SK-N-SH (cell line): ENCODE measurements around the gene WDR3. TPM values are rescaled to one million over a fixed set of nuclear protein-coding genes. Genes with fewer than 3 reads are reported as not detected.

Experiments
- CTCF ChIA-PET: fragments of 300-600, 350-600 bp; formaldehyde crosslinking; extraction: SDS; loops from one replicate; lab custom pipeline; 2021; lab: Yijun Ruan, JAX
- POLR2A ChIA-PET: fragments of 350-600 bp; sonication (Branson Sonifier 250); formaldehyde crosslinking; extraction: SDS; loops from one replicate; lab custom pipeline; 2020; ENCODE audit warnings: antibody characterized with exemption, inconsistent platforms; lab: Yijun Ruan, JAX
- DNase-seq: peaks from one replicate; pipeline ENCODE4 v3.0.0; 2012
- H2AFZ ChIP-seq: fragments of 200-600 bp; sonication (generic); 2 replicates; pipeline ENCODE4 v1.8.1; 2016; ENCODE audit warnings: antibody characterized with exemption, mild to moderate bottlenecking, low read depth
- H3F3A ChIP-seq: fragments of 200-600 bp; sonication (generic); replicated peaks from 2 replicates; pipeline ENCODE3; 2016; ENCODE audit warnings: antibody characterized with exemption, mild to moderate bottlenecking; ENCODE audit not compliant: insufficient read depth
- H3K27ac ChIP-seq, 2 experiments: fragments of 200-500 bp in 1 of 2; fragments of 200-600 bp in 1 of 2; sonication (Bioruptor generic) in 1 of 2; sonication (generic), shearing (Covaris generic) in 1 of 2; 2 replicates each; pipeline versions ENCODE4 v1.5.1 to v1.6.1; 2014 to 2016; ENCODE audit warnings: low read depth in 2 of 2, inconsistent platforms in 1 of 2, low read length in 1 of 2, mild to moderate bottlenecking in 1 of 2, mixed read lengths in 1 of 2
- H3K27me3 ChIP-seq: fragments of 200-600 bp; sonication (generic), shearing (Covaris generic); 2 replicates; pipeline ENCODE4 v1.6.1; 2016; ENCODE audit warnings: mixed run types; ENCODE audit not compliant: insufficient read depth
- H3K36me3 ChIP-seq, 2 experiments: fragments of 200-500 bp in 1 of 2; fragments of 200-600 bp in 1 of 2; sonication (Bioruptor generic) in 1 of 2; sonication (generic) in 1 of 2; replicated peaks in 1 of 2; 2 replicates each; pipeline versions ENCODE3 to v1.5.1; 2014 to 2016; ENCODE audit warnings: low read length in 1 of 2, mild to moderate bottlenecking in 1 of 2; ENCODE audit not compliant: insufficient read depth in 2 of 2, control insufficient read depth in 1 of 2
- H3K4me1 ChIP-seq, 2 experiments: fragments of 200-500 bp in 1 of 2; fragments of 200-600 bp in 1 of 2; sonication (Bioruptor generic) in 1 of 2; sonication (generic), shearing (Covaris generic) in 1 of 2; 2 replicates each; pipeline versions ENCODE4 v1.5.1 to v1.6.1; 2014 to 2016; ENCODE audit warnings: low read depth in 1 of 2, low read length in 1 of 2, mixed run types in 1 of 2; ENCODE audit not compliant: insufficient read depth in 2 of 2, control insufficient read depth in 1 of 2
- H3K4me2 ChIP-seq: fragments of 200-600 bp; sonication (generic), shearing (Covaris generic); 2 replicates; pipeline ENCODE4 v1.6.1; 2017; ENCODE audit warnings: mixed run types
- H3K4me3 ChIP-seq, 2 experiments: fragments of 200-500 bp in 1 of 2; fragments of 200-600 bp in 1 of 2; sonication (Bioruptor generic) in 1 of 2; sonication (generic), shearing (Covaris generic) in 1 of 2; 2 replicates each; pipeline versions ENCODE4 v1.5.1 to v1.8.1; 2014 to 2016; ENCODE audit warnings: low read depth in 2 of 2, inconsistent platforms in 1 of 2, low read length in 1 of 2, mild to moderate bottlenecking in 1 of 2, mixed read lengths in 1 of 2, moderate library complexity in 1 of 2
- H3K79me2 ChIP-seq: fragments of 200-600 bp; sonication (generic); 2 replicates; pipeline ENCODE4 v1.8.1; 2017; ENCODE audit warnings: mild to moderate bottlenecking; ENCODE audit not compliant: insufficient read depth
- H3K9ac ChIP-seq: fragments of 200-600 bp; sonication (generic); 2 replicates; pipeline ENCODE4 v1.6.1; 2017; ENCODE audit warnings: mixed run types
- H3K9me2 ChIP-seq: fragments of 200-600 bp; sonication (generic); 2 replicates; pipeline ENCODE4 v1.6.1; 2017; ENCODE audit warnings: mixed run types
- H3K9me3 ChIP-seq: fragments of 200-600 bp; sonication (generic); 2 replicates; pipeline ENCODE4 v1.6.1; 2017; ENCODE audit warnings: mixed run types, mild to moderate bottlenecking, moderate library complexity
- H4K20me1 ChIP-seq: fragments of 200-600 bp; sonication (generic); 2 replicates; pipeline ENCODE4 v1.6.1; 2017; ENCODE audit warnings: mild to moderate bottlenecking, mixed run types; ENCODE audit not compliant: insufficient read depth
- EZH2phosphoT487 ChIP-seq: fragments of 200-600 bp; sonication (generic); IDR thresholded peaks from 2 replicates; pipeline ENCODE4 v1.6.1; 2017; ENCODE audit warnings: low read depth, mixed run types, mild to moderate bottlenecking, antibody characterized with exemption, moderate library complexity, borderline replicate concordance
- FOXJ3 ChIP-seq: sonication (generic); formaldehyde crosslinking; IDR thresholded peaks from 2 replicates; pipeline ENCODE4 v1.5.1; 2020; ENCODE audit warnings: mild to moderate bottlenecking, missing genetic modification reagents
- GABPA ChIP-seq: IDR thresholded peaks from 2 replicates; pipeline ENCODE4 v1.4.0; 2012; ENCODE audit warnings: low read depth, mild to moderate bottlenecking
- GATA2 ChIP-seq: sonication (generic); formaldehyde crosslinking; IDR thresholded peaks from 2 replicates; pipeline ENCODE4 v1.5.0; 2020; ENCODE audit warnings: mild to moderate bottlenecking, missing genetic modification reagents
- MAX ChIP-seq: IDR thresholded peaks from 2 replicates; pipeline ENCODE4 v1.4.0; 2012; ENCODE audit warnings: low read depth
- MXI1 ChIP-seq: IDR thresholded peaks from 2 replicates; pipeline ENCODE4 v1.6.1; 2012; ENCODE audit warnings: mild to moderate bottlenecking, low read depth, low read length, improper control_type of control experiment
- NRF1 ChIP-seq: IDR thresholded peaks from 2 replicates; pipeline ENCODE4 v1.6.1; 2012; ENCODE audit warnings: low read depth, mild to moderate bottlenecking, low read length
- POLR2AphosphoS5 ChIP-seq: IDR thresholded peaks from 2 replicates; pipeline ENCODE4 v1.6.1; 2012; ENCODE audit warnings: low read depth, low read length
- RAD21 ChIP-seq: IDR thresholded peaks from 2 replicates; pipeline ENCODE4 v1.6.1; 2012; ENCODE audit warnings: mild to moderate bottlenecking, low read length
- RCOR1 ChIP-seq: fragments of 150-350 bp; IDR thresholded peaks from 2 replicates; pipeline ENCODE4 v1.6.1; 2017; ENCODE audit warnings: antibody characterized with exemption, low read length
- RFX5 ChIP-seq: IDR thresholded peaks from 2 replicates; pipeline ENCODE4 v1.6.1; 2012; ENCODE audit warnings: mild to moderate bottlenecking, improper control_type of control experiment, low read length
- SMC3 ChIP-seq: IDR thresholded peaks from 2 replicates; pipeline ENCODE4 v1.6.1; 2012; ENCODE audit warnings: low read depth, low read length, improper control_type of control experiment
- TAF1 ChIP-seq: IDR thresholded peaks from 2 replicates; pipeline ENCODE4 v1.6.1; 2012; ENCODE audit warnings: low read depth, mild to moderate bottlenecking, low read length, moderate library complexity, borderline replicate concordance
- TCF12 ChIP-seq: IDR thresholded peaks from 2 replicates; pipeline ENCODE4 v1.4.0; 2012
- TEAD4 ChIP-seq: IDR thresholded peaks from 2 replicates; pipeline ENCODE4 v1.4.0; 2012; ENCODE audit warnings: mild to moderate bottlenecking, borderline replicate concordance; ENCODE audit not compliant: insufficient read depth
- USF1 ChIP-seq: IDR thresholded peaks from 2 replicates; pipeline ENCODE4 v1.4.0; 2012; ENCODE audit warnings: low read depth, borderline replicate concordance
- ZBTB33 ChIP-seq: IDR thresholded peaks from 2 replicates; pipeline ENCODE4 v1.4.0; 2012; ENCODE audit warnings: low read depth, borderline replicate concordance
- WGBS: methylation state at CpG from one replicate; pipeline ENCODE4 v1.1.6; 2017; ENCODE audit warnings: low lambda C conversion rate; 5-methylcytosine and 5-hydroxymethylcytosine counted together
- polyA plus RNA-seq, 3 experiments: library from polyadenylated mRNA; depleted of rRNA; stranded (reverse); fragments of >200 nt; gene quantifications; 2 replicates each; pipeline ENCODE4 v1.2.3, GENCODE V29; 2012
- TF ChIP-seq, protein P1 (sequence below): fragments of 150-350 bp; IDR thresholded peaks from 2 replicates; pipeline ENCODE4 v1.6.1; 2016; ENCODE audit warnings: mild to moderate bottlenecking, low read depth, low read length
- TF ChIP-seq, protein P2 (sequence below): IDR thresholded peaks from 2 replicates; pipeline ENCODE4; 2012
- TF ChIP-seq, protein P3 (sequence below): fragments of 200-600 bp; sonication (generic); IDR thresholded peaks from 2 replicates; pipeline ENCODE4 v1.6.1; 2017; ENCODE audit warnings: antibody characterized with exemption, mild to moderate bottlenecking, moderate library complexity

The WDR3 gene
- polyA plus RNA-seq (2012; rRNA removed): 26.9 and 37.4 TPM in 2 replicates
- 37.4 and 38.2 TPM in 2 replicates for polyA plus RNA-seq (2012; cell fraction: cytosol; rRNA removed)
- polyA plus RNA-seq (2012; cell fraction: nucleus; rRNA removed): 15.8 and 33.4 TPM in 2 replicates

DNA sequence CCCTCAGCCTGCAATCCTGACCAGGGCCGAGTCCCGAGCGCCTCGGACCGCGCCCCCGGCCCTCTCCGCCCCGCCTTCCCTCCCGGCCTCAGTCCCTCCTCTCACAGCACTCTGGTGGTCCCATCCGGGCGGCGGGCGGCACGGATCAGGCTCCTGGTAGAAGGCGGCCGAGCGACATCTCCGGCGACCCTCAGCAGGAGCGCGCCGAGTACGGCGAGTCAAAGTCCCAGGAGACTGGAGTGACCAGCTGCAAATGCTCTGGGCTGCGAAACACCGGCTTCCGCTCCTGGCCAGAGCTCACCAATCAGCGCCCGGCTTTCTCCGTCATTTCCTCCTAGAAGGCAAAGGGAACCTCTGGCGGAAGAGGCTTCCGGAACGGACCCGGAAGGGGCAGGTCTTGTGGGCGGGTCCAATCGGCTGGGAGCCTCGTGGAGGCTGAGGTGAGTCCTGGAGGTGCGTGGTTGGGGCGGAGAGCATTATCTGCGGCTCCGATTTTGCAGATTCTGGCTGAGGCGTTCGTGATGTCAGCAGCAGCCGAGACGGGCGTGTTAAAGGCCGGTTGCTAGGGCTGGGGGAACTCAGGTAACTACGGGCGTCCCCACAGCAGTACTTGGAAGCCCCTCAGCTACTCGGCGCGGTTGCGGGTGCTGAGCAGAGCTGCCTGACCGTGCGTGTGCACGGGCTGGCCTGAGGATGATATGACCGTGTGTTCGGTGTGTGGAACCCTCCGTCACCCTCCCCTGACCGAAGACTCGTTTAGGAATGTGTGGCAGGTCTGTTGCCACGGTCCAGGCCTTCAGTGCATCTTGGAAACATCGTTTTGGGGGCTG lies at the start of gene WDR3, which contains the start of gene GDAP2:
TSS of gene WDR3 (plus strand) at position 397 of the 830 bp plus-strand sequence. CDS start 3,581 bp downstream, outside the sequence.
TSS of gene GDAP2 (minus strand) at position 279 of the 830 bp plus-strand sequence. CDS start 9,264 bp downstream, outside the sequence.
- H3K27me3 ChIP-seq: no peaks in the 10 kb centered on the region
- CTCF ChIA-PET: interaction anchor here (0.7 to 1.8 kb wide), 5 partner anchors 9 to 133 kb away, joined by 3 to 11 read pairs (median 4); no protein-coding TSS in a partner anchor
- H3K27ac ChIP-seq: peak within 1 kb of the TSS; percentile 65 to 85
- peak within 1 kb of the TSS; percentile 75 for H3K9ac ChIP-seq
- POLR2A ChIA-PET: interaction anchor here (0.8 to 1.0 kb wide), 3 partner anchors 11 to 34 kb away, joined by 3 to 5 read pairs (median 4); no protein-coding TSS in a partner anchor
- no peaks in the 10 kb centered on the region for H3K9me3 ChIP-seq
- H2AFZ ChIP-seq: peak within 1 kb of the TSS; percentile 71
- peak within 1 kb of the TSS; percentile 88 to 100 for H3K4me3 ChIP-seq
- H3F3A ChIP-seq: peaks cover 9% of the 10 kb centered on the region
- peaks cover 39% of the 10 kb centered on the region for H4K20me1 ChIP-seq
- peaks cover 94% of the 10 kb centered on the region for H3K79me2 ChIP-seq
- WGBS: under 1% methylated on average over 23 of the region's 64 CpGs
- peaks cover 15 to 18% of the 10 kb centered on the region in 2 experiments for H3K36me3 ChIP-seq
- H3K9me2 ChIP-seq: no peaks in the 10 kb centered on the region
- peak within 1 kb of the TSS; percentile 84 for H3K4me2 ChIP-seq
- DNase-seq: peak; percentile 91
- peaks cover 14 to 16% of the 10 kb centered on the region in 2 experiments; a peak in 3 of 4 replicates for H3K4me1 ChIP-seq
- no peak for TF ChIP-seq SMC3
- no peak for TF ChIP-seq USF1
- TF ChIP-seq, protein P1, sequence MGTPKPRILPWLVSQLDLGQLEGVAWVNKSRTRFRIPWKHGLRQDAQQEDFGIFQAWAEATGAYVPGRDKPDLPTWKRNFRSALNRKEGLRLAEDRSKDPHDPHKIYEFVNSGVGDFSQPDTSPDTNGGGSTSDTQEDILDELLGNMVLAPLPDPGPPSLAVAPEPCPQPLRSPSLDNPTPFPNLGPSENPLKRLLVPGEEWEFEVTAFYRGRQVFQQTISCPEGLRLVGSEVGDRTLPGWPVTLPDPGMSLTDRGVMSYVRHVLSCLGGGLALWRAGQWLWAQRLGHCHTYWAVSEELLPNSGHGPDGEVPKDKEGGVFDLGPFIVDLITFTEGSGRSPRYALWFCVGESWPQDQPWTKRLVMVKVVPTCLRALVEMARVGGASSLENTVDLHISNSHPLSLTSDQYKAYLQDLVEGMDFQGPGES: no peak
- peak; percentile 93 for TF ChIP-seq GABPA
- no peak for TF ChIP-seq RAD21
- TF ChIP-seq MXI1: peak; percentile 93
- TF ChIP-seq, protein P2, sequence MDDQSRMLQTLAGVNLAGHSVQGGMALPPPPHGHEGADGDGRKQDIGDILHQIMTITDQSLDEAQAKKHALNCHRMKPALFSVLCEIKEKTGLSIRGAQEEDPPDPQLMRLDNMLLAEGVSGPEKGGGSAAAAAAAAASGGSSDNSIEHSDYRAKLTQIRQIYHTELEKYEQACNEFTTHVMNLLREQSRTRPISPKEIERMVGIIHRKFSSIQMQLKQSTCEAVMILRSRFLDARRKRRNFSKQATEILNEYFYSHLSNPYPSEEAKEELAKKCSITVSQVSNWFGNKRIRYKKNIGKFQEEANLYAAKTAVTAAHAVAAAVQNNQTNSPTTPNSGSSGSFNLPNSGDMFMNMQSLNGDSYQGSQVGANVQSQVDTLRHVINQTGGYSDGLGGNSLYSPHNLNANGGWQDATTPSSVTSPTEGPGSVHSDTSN: no peak
- TF ChIP-seq, protein P3, sequence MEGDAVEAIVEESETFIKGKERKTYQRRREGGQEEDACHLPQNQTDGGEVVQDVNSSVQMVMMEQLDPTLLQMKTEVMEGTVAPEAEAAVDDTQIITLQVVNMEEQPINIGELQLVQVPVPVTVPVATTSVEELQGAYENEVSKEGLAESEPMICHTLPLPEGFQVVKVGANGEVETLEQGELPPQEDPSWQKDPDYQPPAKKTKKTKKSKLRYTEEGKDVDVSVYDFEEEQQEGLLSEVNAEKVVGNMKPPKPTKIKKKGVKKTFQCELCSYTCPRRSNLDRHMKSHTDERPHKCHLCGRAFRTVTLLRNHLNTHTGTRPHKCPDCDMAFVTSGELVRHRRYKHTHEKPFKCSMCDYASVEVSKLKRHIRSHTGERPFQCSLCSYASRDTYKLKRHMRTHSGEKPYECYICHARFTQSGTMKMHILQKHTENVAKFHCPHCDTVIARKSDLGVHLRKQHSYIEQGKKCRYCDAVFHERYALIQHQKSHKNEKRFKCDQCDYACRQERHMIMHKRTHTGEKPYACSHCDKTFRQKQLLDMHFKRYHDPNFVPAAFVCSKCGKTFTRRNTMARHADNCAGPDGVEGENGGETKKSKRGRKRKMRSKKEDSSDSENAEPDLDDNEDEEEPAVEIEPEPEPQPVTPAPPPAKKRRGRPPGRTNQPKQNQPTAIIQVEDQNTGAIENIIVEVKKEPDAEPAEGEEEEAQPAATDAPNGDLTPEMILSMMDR: no peak
- TF ChIP-seq POLR2AphosphoS5: peak; percentile 92
- no peak for TF ChIP-seq ZBTB33
- TF ChIP-seq GATA2 (CRISPR knock-in tag): no peak
- no peak for TF ChIP-seq EZH2phosphoT487
- TF ChIP-seq TCF12: no peak
- TF ChIP-seq TEAD4: no peak
- no peak for TF ChIP-seq RCOR1
- peak; percentile 65 for TF ChIP-seq TAF1
- TF ChIP-seq MAX: peak; percentile 96
- TF ChIP-seq NRF1: no peak
- TF ChIP-seq FOXJ3: no peak
- no peak for TF ChIP-seq RFX5
